ENCODE results near the gene PTPRN.

- TF ChIP-seq GATA3 (IDR thresholded peaks at IDR 0.05; ENCODE audit: low read depth, low read length) (no peak), GATA2 (IDR thresholded peaks at IDR 0.05; ENCODE audit: low read depth, low read length) (no peak)
Observed at GRCh38 chr2:219285894-219286425, 23.2 kb downstream of the PTPRN start.

Measured in SH-SY5Y (cell line).